HCT116 (cell line): ENCODE measurements around the gene BRD7. TPM values are rescaled to one million over a fixed set of nuclear protein-coding genes. Genes with fewer than 3 reads are reported as not detected.

Source experiments
- ATAC-seq: fragments of 200-7000 bp; cut with Tn5 transposase; 2 replicates; pipeline ENCODE4 v1.9.1; 2020; ENCODE audit warnings: mild to moderate bottlenecking, moderate library complexity
- BruUV-seq: library from RNA; stranded (reverse); fragments of 400-500 nt; replicated peaks from 2 replicates; lab custom pipeline; 2021; lab: Mats Ljungman, UMichigan
- CTCF ChIA-PET: fragments of 300-600 bp; sonication (Branson Sonifier 250); formaldehyde crosslinking; loops from one replicate; lab custom pipeline; 2021; ENCODE audit warnings: antibody characterized with exemption; lab: Charles Lee
- POLR2A ChIA-PET: fragments of 300-600, 350-600 bp; sonication (Branson Sonifier 250); formaldehyde crosslinking; loops from one replicate; lab custom pipeline; 2021; ENCODE audit warnings: antibody characterized with exemption; lab: Charles Lee
- RAD21 ChIA-PET, 2 experiments: fragments of 300-600 bp; sonication (Branson Sonifier 250); formaldehyde crosslinking; loops; one replicate each; lab custom pipeline; 2023; ENCODE audit warnings: low total read pairs in 2 of 2; ENCODE audit not compliant: uncharacterized antibody in 2 of 2, unreplicated experiment in 2 of 2, low non-redundant PET in 1 of 2; lab: Charles Lee
- DNase-seq: peaks from one replicate; pipeline ENCODE4 v3.0.0-alpha.2; 2010; ENCODE audit warnings: low read depth, low spot score
- H2AFZ ChIP-seq: fragments of 200-600 bp; shearing (Covaris generic), sonication (generic); 2 replicates; pipeline ENCODE4 v1.6.1; 2017; ENCODE audit warnings: low read depth, mixed run types, mixed read lengths, antibody characterized with exemption, low read length; ENCODE audit not compliant: poor library complexity, severe bottlenecking
- H3K27ac ChIP-seq: 2 replicates; pipeline ENCODE4 v1.5.1; 2012; ENCODE audit warnings: low read depth, low read length
- H3K27me3 ChIP-seq: fragments of 200-600 bp; sonication (generic); 2 replicates; pipeline ENCODE4 v1.6.1; 2016; ENCODE audit warnings: mixed run types, low read length, mixed read lengths; ENCODE audit not compliant: insufficient read depth
- H3K36me3 ChIP-seq, 2 experiments: fragments of 200-500 bp in 1 of 2; fragments of 200-600 bp in 1 of 2; sonication (Bioruptor generic) in 1 of 2; sonication (generic) in 1 of 2; 2 replicates each; pipeline versions ENCODE4 v1.5.1 to v1.6.1; 2014 to 2016; ENCODE audit warnings: low read length in 2 of 2, inconsistent platforms in 1 of 2, mixed read lengths in 1 of 2, mixed run types in 1 of 2; ENCODE audit not compliant: insufficient read depth in 2 of 2, control insufficient read depth in 1 of 2
- H3K4me1 ChIP-seq, 2 experiments: fragments of 200-600 bp in 1 of 2; sonication (generic) in 1 of 2; 2 replicates each; pipeline versions ENCODE4 v1.5.1 to v1.6.1; 2012 to 2017; ENCODE audit warnings: low read length in 2 of 2, inconsistent platforms in 1 of 2, mild to moderate bottlenecking in 1 of 2, mixed read lengths in 1 of 2, mixed run types in 1 of 2, moderate library complexity in 1 of 2; ENCODE audit not compliant: insufficient read depth in 2 of 2, control insufficient read depth in 1 of 2
- H3K4me2 ChIP-seq: fragments of 200-600 bp; sonication (generic); 2 replicates; pipeline ENCODE4 v1.6.1; 2017; ENCODE audit warnings: mixed run types, low read length, mixed read lengths
- H3K4me3 ChIP-seq, 2 experiments: fragments of 200-600 bp in 1 of 2; sonication (generic) in 1 of 2; replicated peaks in 1 of 2; 2 replicates each; pipeline ENCODE4 v1.5.1; 2011 to 2016; ENCODE audit warnings: low read length in 2 of 2, control low read depth in 1 of 2, low read depth in 1 of 2, mild to moderate bottlenecking in 1 of 2, mixed read lengths in 1 of 2, mixed run types in 1 of 2
- H3K79me2 ChIP-seq: fragments of 200-600 bp; sonication (generic); 2 replicates; pipeline ENCODE4 v1.6.1; 2017; ENCODE audit warnings: mild to moderate bottlenecking, mixed run types, low read length, moderate library complexity, mixed read lengths; ENCODE audit not compliant: insufficient read depth
- H3K9ac ChIP-seq: fragments of 200-600 bp; sonication (generic); 2 replicates; pipeline ENCODE4 v1.6.1; 2016; ENCODE audit warnings: low read length, mixed read lengths
- H3K9me2 ChIP-seq: fragments of 200-600 bp; sonication (generic), shearing (Covaris generic); 2 replicates; pipeline ENCODE4 v1.6.1; 2017; ENCODE audit warnings: mixed run types, mild to moderate bottlenecking, moderate library complexity; ENCODE audit not compliant: insufficient read depth
- H3K9me3 ChIP-seq, 2 experiments: fragments of 200-500 bp in 1 of 2; fragments of 200-600 bp in 1 of 2; sonication (Bioruptor generic) in 1 of 2; sonication (generic) in 1 of 2; 2 replicates each; pipeline ENCODE4 v1.6.1; 2014 to 2017; ENCODE audit warnings: low read length in 2 of 2, mixed read lengths in 2 of 2, inconsistent platforms in 1 of 2, low read depth in 1 of 2, mild to moderate bottlenecking in 1 of 2, mixed run types in 1 of 2, moderate library complexity in 1 of 2; ENCODE audit not compliant: control insufficient read depth in 1 of 2, insufficient read depth in 1 of 2
- H4K20me1 ChIP-seq: fragments of 200-600 bp; sonication (generic), shearing (Covaris generic); 2 replicates; pipeline ENCODE4 v1.6.1; 2017; ENCODE audit warnings: mixed run types, mild to moderate bottlenecking, moderate library complexity; ENCODE audit not compliant: insufficient read depth
- ELF1 ChIP-seq: IDR thresholded peaks from 2 replicates; pipeline ENCODE4 v1.6.1; 2012; ENCODE audit warnings: low read depth, borderline replicate concordance
- EZH2 ChIP-seq: fragments of 200-600 bp; sonication (generic); IDR thresholded peaks from 2 replicates; pipeline ENCODE4 v1.6.1; 2017; ENCODE audit warnings: antibody characterized with exemption, mixed run types
- FOSL1 ChIP-seq: IDR thresholded peaks from 2 replicates; pipeline ENCODE4 v1.6.1; 2012; ENCODE audit warnings: low read depth
- JUND ChIP-seq: IDR thresholded peaks from 2 replicates; pipeline ENCODE4 v1.6.1; 2012
- POLR2AphosphoS5 ChIP-seq: IDR thresholded peaks from 2 replicates; pipeline ENCODE4 v1.6.1; 2011; ENCODE audit warnings: mild to moderate bottlenecking, low read depth, low read length, moderate library complexity
- RAD21 ChIP-seq: IDR thresholded peaks from 2 replicates; pipeline ENCODE4 v1.6.1; 2012; ENCODE audit warnings: low read depth, mild to moderate bottlenecking
- SP1 ChIP-seq: IDR thresholded peaks from 2 replicates; pipeline ENCODE4 v1.6.1; 2012; ENCODE audit warnings: low read depth
- TCF7L2 ChIP-seq: IDR thresholded peaks from 2 replicates; pipeline ENCODE4 v1.7.0; 2011; ENCODE audit warnings: borderline replicate concordance, inconsistent platforms; ENCODE audit not compliant: insufficient read depth, insufficient read length; ENCODE audit errors: extremely low read depth
- YY1 ChIP-seq: IDR thresholded peaks from 2 replicates; pipeline ENCODE4 v1.6.1; 2011; ENCODE audit warnings: low read length, low read depth, moderate library complexity, mild to moderate bottlenecking; ENCODE audit not compliant: insufficient replicate concordance; ENCODE audit errors: extremely low read depth
- ZNF274 ChIP-seq: fragments of 200-500 bp; sonication (Bioruptor generic); IDR thresholded peaks from 2 replicates; pipeline ENCODE4 v1.6.1; 2014; ENCODE audit warnings: mild to moderate bottlenecking, low read depth, low read length, inconsistent platforms
- intact Hi-C: fragments of 100-400 bp; cut with micrococcal nuclease; formaldehyde crosslinking; loops from 2 replicates; pipeline ENCODE4 v1.10.0; 2022
- total RNA-seq: library from RNA; stranded (reverse); gene quantifications from one replicate; pipeline ENCODE4 v1.2.1, GENCODE V29; 2021; ENCODE audit not compliant: unreplicated experiment
- TF ChIP-seq, protein P1 (sequence below): IDR thresholded peaks from 2 replicates; pipeline ENCODE4 v1.6.1; 2012; ENCODE audit warnings: low read depth
- TF ChIP-seq, protein P2 (sequence below): IDR thresholded peaks from 2 replicates; pipeline ENCODE4 v1.6.1; 2011; ENCODE audit warnings: mild to moderate bottlenecking, low read length, moderate library complexity; ENCODE audit not compliant: insufficient replicate concordance; ENCODE audit errors: extremely low read depth

BRD7 gene
- total RNA-seq, 1 experiment from 2014 or later = 85.4 TPM

GRCh38 chr16:50286681-50287080 lies 82.1 kb downstream of the BRD7 start:
- TF ChIP-seq TCF7L2 = no peak
- no peak for TF ChIP-seq JUND
- TF ChIP-seq, protein P1, sequence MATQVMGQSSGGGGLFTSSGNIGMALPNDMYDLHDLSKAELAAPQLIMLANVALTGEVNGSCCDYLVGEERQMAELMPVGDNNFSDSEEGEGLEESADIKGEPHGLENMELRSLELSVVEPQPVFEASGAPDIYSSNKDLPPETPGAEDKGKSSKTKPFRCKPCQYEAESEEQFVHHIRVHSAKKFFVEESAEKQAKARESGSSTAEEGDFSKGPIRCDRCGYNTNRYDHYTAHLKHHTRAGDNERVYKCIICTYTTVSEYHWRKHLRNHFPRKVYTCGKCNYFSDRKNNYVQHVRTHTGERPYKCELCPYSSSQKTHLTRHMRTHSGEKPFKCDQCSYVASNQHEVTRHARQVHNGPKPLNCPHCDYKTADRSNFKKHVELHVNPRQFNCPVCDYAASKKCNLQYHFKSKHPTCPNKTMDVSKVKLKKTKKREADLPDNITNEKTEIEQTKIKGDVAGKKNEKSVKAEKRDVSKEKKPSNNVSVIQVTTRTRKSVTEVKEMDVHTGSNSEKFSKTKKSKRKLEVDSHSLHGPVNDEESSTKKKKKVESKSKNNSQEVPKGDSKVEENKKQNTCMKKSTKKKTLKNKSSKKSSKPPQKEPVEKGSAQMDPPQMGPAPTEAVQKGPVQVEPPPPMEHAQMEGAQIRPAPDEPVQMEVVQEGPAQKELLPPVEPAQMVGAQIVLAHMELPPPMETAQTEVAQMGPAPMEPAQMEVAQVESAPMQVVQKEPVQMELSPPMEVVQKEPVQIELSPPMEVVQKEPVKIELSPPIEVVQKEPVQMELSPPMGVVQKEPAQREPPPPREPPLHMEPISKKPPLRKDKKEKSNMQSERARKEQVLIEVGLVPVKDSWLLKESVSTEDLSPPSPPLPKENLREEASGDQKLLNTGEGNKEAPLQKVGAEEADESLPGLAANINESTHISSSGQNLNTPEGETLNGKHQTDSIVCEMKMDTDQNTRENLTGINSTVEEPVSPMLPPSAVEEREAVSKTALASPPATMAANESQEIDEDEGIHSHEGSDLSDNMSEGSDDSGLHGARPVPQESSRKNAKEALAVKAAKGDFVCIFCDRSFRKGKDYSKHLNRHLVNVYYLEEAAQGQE = no peak
- TF ChIP-seq RAD21 = no peak
- no peak for TF ChIP-seq ZNF274
- TF ChIP-seq FOSL1 = no peak
- TF ChIP-seq SP1 = no peak
- no peak for TF ChIP-seq POLR2AphosphoS5
- TF ChIP-seq ELF1 = no peak
- no peak for TF ChIP-seq YY1
- TF ChIP-seq EZH2 = no peak
- TF ChIP-seq, protein P2, sequence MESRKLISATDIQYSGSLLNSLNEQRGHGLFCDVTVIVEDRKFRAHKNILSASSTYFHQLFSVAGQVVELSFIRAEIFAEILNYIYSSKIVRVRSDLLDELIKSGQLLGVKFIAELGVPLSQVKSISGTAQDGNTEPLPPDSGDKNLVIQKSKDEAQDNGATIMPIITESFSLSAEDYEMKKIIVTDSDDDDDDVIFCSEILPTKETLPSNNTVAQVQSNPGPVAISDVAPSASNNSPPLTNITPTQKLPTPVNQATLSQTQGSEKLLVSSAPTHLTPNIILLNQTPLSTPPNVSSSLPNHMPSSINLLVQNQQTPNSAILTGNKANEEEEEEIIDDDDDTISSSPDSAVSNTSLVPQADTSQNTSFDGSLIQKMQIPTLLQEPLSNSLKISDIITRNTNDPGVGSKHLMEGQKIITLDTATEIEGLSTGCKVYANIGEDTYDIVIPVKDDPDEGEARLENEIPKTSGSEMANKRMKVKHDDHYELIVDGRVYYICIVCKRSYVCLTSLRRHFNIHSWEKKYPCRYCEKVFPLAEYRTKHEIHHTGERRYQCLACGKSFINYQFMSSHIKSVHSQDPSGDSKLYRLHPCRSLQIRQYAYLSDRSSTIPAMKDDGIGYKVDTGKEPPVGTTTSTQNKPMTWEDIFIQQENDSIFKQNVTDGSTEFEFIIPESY = no peak
- Histone ChIP-seq H3K27ac (no peak overlapping the region), H3K9ac (no peak overlapping the region), H3K4me2 (no peak overlapping the region), H3K27me3 (no peaks in the 10 kb centered on the region), H3K4me1 (no peaks in the 10 kb centered on the region), H3K9me2 (no peaks in the 10 kb centered on the region), H3K9me3 (no peaks in the 10 kb centered on the region), H4K20me1 (no peaks in the 10 kb centered on the region), H3K36me3 (no peaks in the 10 kb centered on the region), H3K79me2 (no peaks in the 10 kb centered on the region), H2AFZ (no peak overlapping the region), H3K4me3 (no peak overlapping the region)
- RAD21 ChIA-PET = no interaction called here
- intact Hi-C loops = no loop called here
- POLR2A ChIA-PET = no interaction called here
- ATAC-seq = no peak
- CTCF ChIA-PET = no interaction called here
- no peak for DNase-seq
- no TSS peak for BruUV-seq
